Fibroblast of the aortic adventitia (primary cell): ENCODE measurements around the gene INPP4A. TPM values are rescaled to one million over a fixed set of nuclear protein-coding genes. Genes with fewer than 3 reads are reported as not detected.

Source experiments
- DNase-seq: peaks from one replicate; pipeline ENCODE4 v3.0.0-alpha.2; 2010; ENCODE audit warnings: low read depth
- H3K4me3 ChIP-seq: 2 replicates; pipeline ENCODE4 v1.5.1; 2011; ENCODE audit warnings: low read depth, mild to moderate bottlenecking, control low read depth, low read length, moderate library complexity
- CTCF ChIP-seq: IDR thresholded peaks from 2 replicates; pipeline ENCODE4 v1.5.1; 2011; ENCODE audit warnings: mild to moderate bottlenecking, low read length, control low read depth, inconsistent platforms; ENCODE audit not compliant: insufficient read depth
- total RNA-seq: library from RNA; depleted of rRNA; stranded (reverse); fragments of >200 nt; gene quantifications from 2 replicates; pipeline ENCODE4 v1.2.3, GENCODE V29; 2012; ENCODE audit warnings: low replicate concordance

The INPP4A gene
- total RNA-seq, 1 donor: 16.2 TPM

- no peak for TF ChIP-seq CTCF
- no peak overlapping the region for H3K4me3 ChIP-seq
- no peak for DNase-seq
Measured at GRCh38 chr2:98568161-98568956, 123.7 kb downstream of the INPP4A start.

GRCh38 chr2:98569197-98569793 lies 124.6 kb downstream of the INPP4A start:
- no peak overlapping the region for H3K4me3 ChIP-seq
- peak; percentile 89 for TF ChIP-seq CTCF
- DNase-seq: peak; percentile 6

DNA sequence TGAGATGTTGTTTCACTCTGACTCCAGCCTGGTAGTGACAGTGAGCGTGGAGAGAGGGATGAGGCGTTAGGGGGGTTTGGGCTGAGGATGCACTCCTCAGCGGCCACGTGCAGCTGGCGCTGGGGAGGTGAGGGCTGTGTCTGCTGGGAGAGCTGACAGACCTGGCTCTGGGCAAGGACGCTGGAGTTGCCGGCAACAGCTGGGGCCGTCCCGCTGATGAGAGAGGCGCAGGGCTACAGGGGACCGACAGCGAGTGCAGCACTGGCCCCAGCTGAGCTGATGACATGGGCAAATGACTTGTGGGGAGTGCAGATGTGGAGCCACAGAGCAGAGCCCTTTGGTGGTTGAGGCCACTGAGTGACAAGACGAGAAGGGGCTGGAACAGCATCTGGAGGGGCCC lies 125.3 kb downstream of the INPP4A start:
- H3K4me3 ChIP-seq: no peak overlapping the region
- DNase-seq: no peak
- no peak for TF ChIP-seq CTCF

DNA sequence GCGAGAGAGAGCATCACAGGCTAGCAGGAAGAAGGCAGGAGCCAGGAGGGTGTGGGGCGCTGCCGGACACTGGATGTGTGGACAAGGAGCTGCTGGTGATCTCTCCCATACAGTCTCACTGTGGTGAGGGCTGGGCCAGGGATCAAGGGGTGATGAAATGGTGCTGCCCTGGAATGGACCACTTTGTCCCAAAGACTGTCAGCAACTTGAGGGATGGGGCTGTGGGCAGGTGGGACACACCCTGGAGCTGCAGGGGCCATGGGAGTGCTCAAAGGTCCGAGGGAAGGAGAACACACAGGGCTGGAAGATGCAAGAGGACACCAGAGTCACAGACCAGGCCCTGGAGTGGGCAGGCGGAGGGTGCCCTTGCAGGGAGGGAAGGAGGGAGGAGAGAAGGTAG lies 125.7 kb downstream of the INPP4A start:
- H3K4me3 ChIP-seq: no peak overlapping the region
- TF ChIP-seq CTCF: no peak
- no peak for DNase-seq

DNA sequence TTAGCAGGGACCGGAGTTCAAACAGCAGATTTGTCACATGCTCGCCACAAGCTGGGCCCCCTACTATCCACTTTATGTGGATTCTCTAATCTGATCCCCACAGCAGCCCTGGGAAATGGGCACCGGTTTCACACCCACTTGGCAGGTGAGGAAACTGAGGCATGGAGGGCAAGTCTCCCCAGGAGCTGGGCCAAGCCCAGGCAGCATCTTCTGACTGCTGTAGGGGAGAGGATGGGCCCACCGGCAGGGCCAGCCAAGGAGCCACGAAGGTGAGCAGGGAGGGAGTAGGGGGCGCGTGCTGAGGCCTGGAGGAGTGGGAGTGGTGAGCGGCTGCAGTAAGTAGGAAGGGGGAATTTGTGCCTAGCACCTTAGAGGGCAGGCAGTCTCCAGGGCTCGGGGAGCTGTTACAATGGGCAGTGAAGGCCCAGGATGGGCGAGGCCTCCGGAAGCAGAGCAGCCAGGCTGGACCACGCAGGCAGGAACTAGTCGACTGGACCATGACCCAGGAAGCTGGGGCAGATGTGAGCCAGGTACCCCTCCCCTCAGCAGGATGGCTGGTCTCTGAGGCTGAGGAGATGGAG lies 126.6 kb downstream of the INPP4A start:
- DNase-seq: no peak
- H3K4me3 ChIP-seq: no peak overlapping the region
- no peak for TF ChIP-seq CTCF

GRCh38 chr2:98571796-98572195 lies 127.1 kb downstream of the INPP4A start:
- H3K4me3 ChIP-seq: no peak overlapping the region
- TF ChIP-seq CTCF: no peak
- DNase-seq: no peak
